A549 treated with CORT108297 at 1 μM for 4 hours (cell line): Measurements from ENCODE around the gene ADRA2C. TPM values are rescaled to one million over a fixed set of nuclear protein-coding genes. Genes with fewer than 3 reads are reported as not detected.

Experiments
- total RNA-seq: library from RNA; stranded (reverse); fragments of 200-300 nt; extraction: Qiagen RNA extraction; gene quantifications from 5 replicates; pipeline ENCODE4 v1.2.3, GENCODE V29; 2022

Gene ADRA2C
- 5.9 to 11.6 TPM (median 11.3 TPM) in 5 replicates for total RNA-seq

GRCh38 chr4:3766036-3766784 lies at the start of gene ADRA2C:
TSS of gene ADRA2C (plus strand) at chr4:3766385. CDS start at chr4:3766607, 222 bp downstream.

Other genes with a start within 250 kb of the ADRA2C start
- 111 to 139 TPM (median 133 TPM) in 5 replicates for gene LRPAP1, start 234.0 kb upstream of the ADRA2C start, total RNA-seq